HEK293 (cell line): ENCODE measurements around the gene LIMK2.
A peak's percentile ranks its signal among the peaks of the same experiment; 100 is the strongest.

Experiments
- CTCF ChIA-PET: fragments of 350-600 bp; formaldehyde crosslinking; extraction: SDS; loops from one replicate; lab custom pipeline; 2021; ENCODE audit warnings: antibody characterized with exemption; lab: Yijun Ruan, JAX
- POLR2A ChIA-PET: fragments of 300-600 bp; formaldehyde crosslinking; extraction: SDS; loops from one replicate; lab custom pipeline; 2020; ENCODE audit warnings: antibody characterized with exemption, inconsistent platforms; lab: Yijun Ruan, JAX
- H3K27ac ChIP-seq: fragments of 200-500 bp; sonication (Bioruptor generic); 2 replicates; pipeline ENCODE4 v1.5.1; 2014; ENCODE audit warnings: low read depth, low read length, control low read depth, inconsistent platforms; ENCODE audit errors: extremely low read depth
- H3K36me3 ChIP-seq, 2 experiments: fragments of 200-500 bp in 1 of 2; sonication (Bioruptor generic) in 1 of 2; 1 replicate in 1 of 2; 2 replicates in 1 of 2; pipeline ENCODE4 v1.5.1; 2014 to 2017; ENCODE audit warnings: inconsistent platforms in 2 of 2, low read length in 2 of 2; ENCODE audit not compliant: control insufficient read depth in 2 of 2, insufficient read depth in 1 of 2
- H3K4me1 ChIP-seq: fragments of 200-500 bp; sonication (Bioruptor generic); 2 replicates; pipeline ENCODE4 v1.5.1; 2014; ENCODE audit warnings: mild to moderate bottlenecking, low read length, inconsistent platforms; ENCODE audit not compliant: control insufficient read depth, insufficient read depth
- H3K4me3 ChIP-seq: 2 replicates; pipeline ENCODE4 v1.5.1; 2011; ENCODE audit warnings: low read depth, mild to moderate bottlenecking, control low read depth, low read length, moderate library complexity
- H3K9me3 ChIP-seq: fragments of 200-500 bp; sonication (Bioruptor generic); 2 replicates; pipeline ENCODE4 v1.5.1; 2014; ENCODE audit warnings: low read depth, low read length, inconsistent platforms; ENCODE audit not compliant: control insufficient read depth, insufficient read depth
- GLIS1 ChIP-seq: fragments of 450-650 bp; formaldehyde crosslinking; IDR thresholded peaks from 2 replicates; pipeline ENCODE4 v1.5.1; 2016; ENCODE audit warnings: missing biosample characterization, missing genetic modification characterization
- MEIS1 ChIP-seq: sonication (generic); formaldehyde crosslinking; IDR thresholded peaks from 2 replicates; pipeline ENCODE4 v1.8.1; 2022; ENCODE audit warnings: missing genetic modification reagents, mild to moderate bottlenecking, borderline replicate concordance
- PATZ1 ChIP-seq: fragments of 450-650 bp; formaldehyde crosslinking; IDR thresholded peaks from 2 replicates; pipeline ENCODE4 v1.5.1; 2016; ENCODE audit warnings: missing biosample characterization, missing genetic modification characterization
- PRDM1 ChIP-seq: fragments of 450-650 bp; formaldehyde crosslinking; IDR thresholded peaks from 2 replicates; pipeline ENCODE4; 2016; ENCODE audit warnings: missing biosample characterization, missing genetic modification characterization
- SCRT2 ChIP-seq: fragments of 450-650 bp; formaldehyde crosslinking; IDR thresholded peaks from 2 replicates; pipeline ENCODE4 v1.5.1; 2016; ENCODE audit warnings: missing biosample characterization, missing genetic modification characterization
- SP2 ChIP-seq: fragments of 450-650 bp; formaldehyde crosslinking; IDR thresholded peaks from 2 replicates; pipeline ENCODE4 v1.5.1; 2016; ENCODE audit warnings: missing biosample characterization, missing genetic modification characterization
- ZBTB20 ChIP-seq: fragments of 450-650 bp; formaldehyde crosslinking; IDR thresholded peaks from 2 replicates; pipeline ENCODE4 v1.5.1; 2016; ENCODE audit warnings: missing biosample characterization, missing genetic modification characterization
- ZBTB26 ChIP-seq: fragments of 450-650 bp; formaldehyde crosslinking; optimal IDR thresholded peaks from 2 replicates; pipeline ENCODE3; 2016; ENCODE audit warnings: missing biosample characterization, mild to moderate bottlenecking, missing genetic modification characterization
- ZBTB48 ChIP-seq: fragments of 450-650 bp; formaldehyde crosslinking; IDR thresholded peaks from 2 replicates; pipeline ENCODE4 v1.5.1; 2016; ENCODE audit warnings: missing biosample characterization, missing genetic modification characterization
- ZBTB7A ChIP-seq: fragments of 450-650 bp; formaldehyde crosslinking; IDR thresholded peaks from 2 replicates; pipeline ENCODE4 v1.5.1; 2016; ENCODE audit warnings: low read depth, missing biosample characterization, missing genetic modification characterization
- ZNF121 ChIP-seq: fragments of 450-650 bp; formaldehyde crosslinking; IDR thresholded peaks from 2 replicates; pipeline ENCODE4 v1.5.1; 2016; ENCODE audit warnings: missing biosample characterization, missing genetic modification characterization
- ZNF211 ChIP-seq: fragments of 450-650 bp; formaldehyde crosslinking; IDR thresholded peaks from 2 replicates; pipeline ENCODE4 v1.5.1; 2016; ENCODE audit warnings: low read depth, missing biosample characterization, missing genetic modification characterization
- ZNF223 ChIP-seq: fragments of 450-650 bp; formaldehyde crosslinking; IDR thresholded peaks from 2 replicates; pipeline ENCODE4 v1.5.1; 2016; ENCODE audit warnings: missing biosample characterization, missing genetic modification characterization
- ZNF239 ChIP-seq: fragments of 450-650 bp; formaldehyde crosslinking; IDR thresholded peaks from 2 replicates; pipeline ENCODE4 v1.5.1; 2016; ENCODE audit warnings: missing biosample characterization, missing genetic modification characterization
- ZNF366 ChIP-seq: fragments of 450-650 bp; formaldehyde crosslinking; conservative IDR thresholded peaks from 2 replicates; pipeline ENCODE4 v1.5.1; 2016; ENCODE audit warnings: missing biosample characterization, missing genetic modification characterization
- ZNF473 ChIP-seq: fragments of 450-650 bp; formaldehyde crosslinking; IDR thresholded peaks from 2 replicates; pipeline ENCODE4 v1.5.1; 2017; ENCODE audit warnings: missing biosample characterization, missing genetic modification characterization
- ZNF610 ChIP-seq: fragments of 450-650 bp; formaldehyde crosslinking; IDR thresholded peaks from 2 replicates; pipeline ENCODE4 v1.5.1; 2016; ENCODE audit warnings: missing biosample characterization, missing genetic modification characterization, borderline replicate concordance
- ZNF623 ChIP-seq: fragments of 450-650 bp; formaldehyde crosslinking; IDR thresholded peaks from 2 replicates; pipeline ENCODE4 v1.5.1; 2016; ENCODE audit warnings: missing biosample characterization, missing genetic modification characterization
- ZNF624 ChIP-seq: fragments of 450-650 bp; formaldehyde crosslinking; IDR thresholded peaks from 2 replicates; pipeline ENCODE4 v1.5.1; 2017; ENCODE audit warnings: missing biosample characterization, missing genetic modification characterization
- ZNF660 ChIP-seq: fragments of 450-650 bp; IDR thresholded peaks from 2 replicates; pipeline ENCODE4 v1.5.1; 2018; ENCODE audit warnings: missing biosample characterization, mild to moderate bottlenecking, missing genetic modification characterization
- ZNF670 ChIP-seq: fragments of 450-650 bp; formaldehyde crosslinking; IDR thresholded peaks from 2 replicates; pipeline ENCODE4 v1.5.1; 2016; ENCODE audit warnings: missing biosample characterization, missing genetic modification characterization, low read depth
- ZNF76 ChIP-seq: fragments of 450-650 bp; formaldehyde crosslinking; IDR thresholded peaks from 2 replicates; pipeline ENCODE4; 2016; ENCODE audit warnings: low read depth, missing biosample characterization, missing genetic modification characterization, borderline replicate concordance
- ZSCAN30 ChIP-seq: fragments of 450-650 bp; IDR thresholded peaks from 2 replicates; pipeline ENCODE4 v1.5.1; 2018; ENCODE audit warnings: missing biosample characterization, mild to moderate bottlenecking, missing genetic modification characterization, moderate library complexity
- ZXDB ChIP-seq: fragments of 450-650 bp; formaldehyde crosslinking; IDR thresholded peaks from 2 replicates; pipeline ENCODE4 v1.5.1; 2016; ENCODE audit warnings: missing biosample characterization, missing genetic modification characterization

LIMK2 gene

GRCh38 chr22:31290494-31291471 is 78.7 kb downstream of the LIMK2 start (continued):
- TF ChIP-seq GLIS1 (tag by site-specific recombination) = peak; percentile 59
- TF ChIP-seq ZNF223 (tag by site-specific recombination) = no peak
- TF ChIP-seq ZBTB7A (tag by site-specific recombination) = no peak
- TF ChIP-seq, all 188 proteins: peak for 41

- H3K36me3 ChIP-seq = peaks cover 0 to 10% of the 10 kb centered on the region in 2 experiments; a peak in 1 of 3 replicates
- TF ChIP-seq ZNF121 (tag by site-specific recombination) (peak; percentile 74; the same call in 1 of the 2 replicates), MEIS1 (no peak), ZNF610 (tag by site-specific recombination) (no peak), PRDM1 (tag by site-specific recombination) (peak; percentile 81), PATZ1 (no peak), ZNF239 (tag by site-specific recombination) (no peak), ZNF366 (peak; percentile 52; the same call in 1 of the 2 replicates), SP2 (no peak)
- ChIA-PET CTCF (interaction anchor here (0.6 to 5.4 kb wide), 13 partner anchors 10 to 193 kb away, joined by 3 to 50 read pairs (median 4); partner anchors contain the start of genes LIMK2 and SELENOM), POLR2A (interaction anchor here (0.5 to 2.8 kb wide), 9 partner anchors 10 to 322 kb away, joined by 3 to 14 read pairs (median 4); partner anchors contain the start of genes LIMK2, PATZ1 and TUG1)
- no peak overlapping the region; the same call in 1 of the 2 replicates for H3K27ac ChIP-seq
- no peaks in the 10 kb centered on the region for H3K9me3 ChIP-seq
- H3K4me1 ChIP-seq = peaks cover 11% of the 10 kb centered on the region; the same call in 1 of the 2 replicates
- H3K4me3 ChIP-seq = peak overlapping the region; percentile 25
Observed at GRCh38 chr22:31291481-31292235, 79.6 kb downstream of the LIMK2 start.

- Histone ChIP-seq H3K4me3 (peak within 1 kb of the TSS; percentile 25), H3K4me1 (peaks cover 11% of the 10 kb centered on the region; the same call in 1 of the 2 replicates), H3K9me3 (no peaks in the 10 kb centered on the region), H3K36me3 (peaks cover 0 to 10% of the 10 kb centered on the region in 2 experiments; a peak in 1 of 3 replicates), H3K27ac (no peak within 1 kb of the TSS; the same call in 1 of the 2 replicates)
- ChIA-PET CTCF (interaction anchor here (0.6 to 5.4 kb wide), 18 partner anchors 9 to 1974 kb away, joined by 3 to 50 read pairs (median 4); partner anchors contain the start of genes LIMK2 and SELENOM), POLR2A (interaction anchor here (0.5 to 2.8 kb wide), 9 partner anchors 9 to 323 kb away, joined by 3 to 14 read pairs (median 4); partner anchors contain the start of genes LIMK2, PATZ1 and TUG1)
- TF ChIP-seq ZBTB48 (peak; percentile 75; the same call in 1 of the 2 replicates), ZBTB20 (peak; percentile 82), SCRT2 (tag by site-specific recombination) (no peak), ZNF624 (tag by site-specific recombination) (no peak), ZNF223 (tag by site-specific recombination) (no peak), ZNF623 (tag by site-specific recombination) (no peak), ZNF473 (no peak), ZNF670 (tag by site-specific recombination) (no peak), ZBTB26 (tag by site-specific recombination) (peak; percentile 17), ZXDB (tag by site-specific recombination) (peak; percentile 48), ZNF660 (tag by site-specific recombination) (peak; percentile 95), ZNF76 (tag by site-specific recombination) (peak; percentile 59; the same call in 1 of the 2 replicates), ZNF211 (tag by site-specific recombination) (no peak), ZSCAN30 (tag by site-specific recombination) (peak; percentile 86)
Observed at GRCh38 chr22:31292236-31292989, 80.3 kb downstream of the LIMK2 start, which contains the start of gene PIK3IP1. PIK3IP1 (minus strand) TSS chr22:31292488; CDS start chr22:31292344, 144 bp downstream.
